ENCODE data around the gene MGMT.

Gene MGMT

GRCh38 chr10:129472696-129473555 lies 5.9 kb downstream of the MGMT start:
- no peak for TF ChIP-seq CTCF (IDR thresholded peaks at IDR 0.05; ENCODE audit: insufficient read depth, low read depth, low read length, missing control alignments)
- no peak for DNase-seq (ENCODE audit: low read depth)
- H3K4me3 ChIP-seq (ENCODE audit: low read length) = no peak overlapping the region

GRCh38 chr10:129474642-129475041 lies 7.6 kb downstream of the MGMT start:
- no peak for DNase-seq (ENCODE audit: low read depth)
- no peak overlapping the region for H3K4me3 ChIP-seq (ENCODE audit: low read length)
- TF ChIP-seq CTCF (IDR thresholded peaks at IDR 0.05; ENCODE audit: insufficient read depth, low read depth, low read length, missing control alignments) = no peak

- no peak for DNase-seq (ENCODE audit: low read depth)
- no peak overlapping the region for H3K4me3 ChIP-seq (ENCODE audit: low read length)
- TF ChIP-seq CTCF (IDR thresholded peaks at IDR 0.05; ENCODE audit: insufficient read depth, low read depth, low read length, missing control alignments) = no peak
Measured at GRCh38 chr10:129476431-129476830, 9.4 kb downstream of the MGMT start.

- no peak for DNase-seq (ENCODE audit: low read depth)
- H3K4me3 ChIP-seq (ENCODE audit: low read length) = no peak overlapping the region
- no peak for TF ChIP-seq CTCF (IDR thresholded peaks at IDR 0.05; ENCODE audit: insufficient read depth, low read depth, low read length, missing control alignments)
Measured at GRCh38 chr10:129477051-129477450, 10.0 kb downstream of the MGMT start.

- DNase-seq (ENCODE audit: low read depth) = no peak
- no peak for TF ChIP-seq CTCF (IDR thresholded peaks at IDR 0.05; ENCODE audit: insufficient read depth, low read depth, low read length, missing control alignments)
Measured at GRCh38 chr10:129481641-129482040, 14.6 kb downstream of the MGMT start.

GRCh38 chr10:129483430-129484010 lies 16.5 kb downstream of the MGMT start:
- TF ChIP-seq CTCF (IDR thresholded peaks at IDR 0.05; ENCODE audit: insufficient read depth, low read depth, low read length, missing control alignments) = no peak
- H3K4me3 ChIP-seq (ENCODE audit: low read length) = no peak overlapping the region
- no peak for DNase-seq (ENCODE audit: low read depth)

More at GRCh38 chr10:129481641-129482040, 14.6 kb downstream of the MGMT start:
- H3K4me3 ChIP-seq (ENCODE audit: low read length) = no peak overlapping the region
